IMR-90 (cell line): ENCODE results near the gene KIF5C. TPM values are rescaled to one million over a fixed set of nuclear protein-coding genes. Genes with fewer than 3 reads are reported as not detected.

Experiments used
- ATAC-seq: fragments of 200-7000 bp; cut with Tn5 transposase; 2 replicates; pipeline ENCODE4 v1.9.1; 2020; ENCODE audit warnings: low read depth, mild to moderate bottlenecking, moderate library complexity
- BruUV-seq: library from RNA; stranded (reverse); fragments of 400-500 nt; replicated peaks from 2 replicates; lab custom pipeline; 2021; lab: Mats Ljungman, UMichigan
- CTCF ChIA-PET: fragments of 300-600 bp; formaldehyde crosslinking; extraction: SDS; loops from one replicate; lab custom pipeline; 2021; ENCODE audit warnings: antibody characterized with exemption; lab: Yijun Ruan, JAX
- POLR2A ChIA-PET: fragments of 300-600 bp; sonication (Branson Sonifier 250); formaldehyde crosslinking; loops from one replicate; lab custom pipeline; 2022; ENCODE audit warnings: antibody characterized with exemption; ENCODE audit not compliant: unreplicated experiment; lab: Charles Lee
- DNase-seq: peaks from one replicate; pipeline ENCODE4 v3.0.0; 2013
- H2AFZ ChIP-seq: replicated peaks from 2 replicates; pipeline ENCODE3; 2013; ENCODE audit warnings: low read length, mild to moderate bottlenecking; ENCODE audit not compliant: poor library complexity
- H2AK5ac ChIP-seq: 2 replicates; pipeline ENCODE4 v1.6.1; 2013; ENCODE audit warnings: low read depth, low read length, inconsistent platforms
- H2AK9ac ChIP-seq: replicated peaks from 2 replicates; pipeline ENCODE3; 2013; ENCODE audit warnings: mild to moderate bottlenecking, low read depth, low read length, moderate library complexity; ENCODE audit not compliant: poor library complexity
- H2BK120ac ChIP-seq: 2 replicates; pipeline ENCODE4 v1.6.1; 2013; ENCODE audit warnings: low read depth, low read length, inconsistent platforms
- H2BK15ac ChIP-seq: 3 replicates; pipeline ENCODE4 v1.6.1; 2013; ENCODE audit warnings: low read depth, low read length, inconsistent platforms
- H2BK20ac ChIP-seq: 2 replicates; pipeline ENCODE4 v1.6.1; 2013; ENCODE audit warnings: low read depth, mild to moderate bottlenecking, inconsistent platforms, low read length, moderate library complexity
- H2BK5ac ChIP-seq: 2 replicates; pipeline ENCODE4 v1.6.1; 2013; ENCODE audit warnings: mild to moderate bottlenecking, low read depth, low read length, inconsistent platforms; ENCODE audit not compliant: poor library complexity, severe bottlenecking
- H3K14ac ChIP-seq: replicated peaks from 2 replicates; pipeline ENCODE4 v1.6.1; 2013; ENCODE audit warnings: low read depth, low read length, inconsistent platforms
- H3K18ac ChIP-seq: 2 replicates; pipeline ENCODE4 v1.6.1; 2013; ENCODE audit warnings: low read depth, low read length, control low read depth
- H3K23ac ChIP-seq: 2 replicates; pipeline ENCODE4 v1.6.1; 2013; ENCODE audit warnings: low read depth, low read length, inconsistent platforms
- H3K27ac ChIP-seq: 2 replicates; pipeline ENCODE4 v1.5.1; 2013; ENCODE audit warnings: mild to moderate bottlenecking, control low read depth, low read length; ENCODE audit not compliant: insufficient read depth
- H3K27me3 ChIP-seq: 2 replicates; pipeline ENCODE4 v1.6.1; 2013; ENCODE audit warnings: low read length; ENCODE audit not compliant: control insufficient read depth, insufficient read depth
- H3K36me3 ChIP-seq: 2 replicates; pipeline ENCODE4 v1.6.1; 2013; ENCODE audit warnings: low read length, mixed read lengths; ENCODE audit not compliant: control insufficient read depth, insufficient read depth
- H3K4ac ChIP-seq: 2 replicates; pipeline ENCODE4 v1.6.1; 2013; ENCODE audit warnings: low read depth, low read length, inconsistent platforms
- H3K4me1 ChIP-seq: 2 replicates; pipeline ENCODE4 v1.6.1; 2013; ENCODE audit warnings: low read length, mixed read lengths; ENCODE audit not compliant: control insufficient read depth, insufficient read depth
- H3K4me2 ChIP-seq: 2 replicates; pipeline ENCODE4 v1.6.1; 2013; ENCODE audit warnings: low read depth, mild to moderate bottlenecking, control low read depth, low read length, moderate library complexity
- H3K4me3 ChIP-seq: 2 replicates; pipeline ENCODE4 v1.5.1; 2013; ENCODE audit warnings: low read depth, mild to moderate bottlenecking, control low read depth, low read length, moderate library complexity; ENCODE audit not compliant: insufficient read depth
- H3K56ac ChIP-seq: 2 replicates; pipeline ENCODE4 v1.6.1; 2013; ENCODE audit warnings: low read length, inconsistent platforms; ENCODE audit not compliant: insufficient read depth; ENCODE audit errors: extremely low read depth
- H3K79me1 ChIP-seq, 2 experiments: 2 replicates each; pipeline ENCODE4 v1.6.1; 2013; ENCODE audit warnings: low read length in 2 of 2, inconsistent platforms in 1 of 2, low read depth in 1 of 2
- H3K9ac ChIP-seq: 2 replicates; pipeline ENCODE4 v1.6.1; 2013; ENCODE audit warnings: low read depth, low read length, control low read depth
- H3K9me1 ChIP-seq: 2 replicates; pipeline ENCODE4 v1.6.1; 2013; ENCODE audit warnings: low read length, inconsistent platforms; ENCODE audit not compliant: insufficient read depth
- H3K9me3 ChIP-seq: 2 replicates; pipeline ENCODE4 v1.6.1; 2013; ENCODE audit warnings: low read length; ENCODE audit not compliant: control insufficient read depth, insufficient read depth
- H4K20me1 ChIP-seq: 2 replicates; pipeline ENCODE4 v1.6.1; 2013; ENCODE audit warnings: low read length, inconsistent platforms; ENCODE audit not compliant: insufficient read depth
- H4K5ac ChIP-seq: 2 replicates; pipeline ENCODE4 v1.6.1; 2013; ENCODE audit warnings: mild to moderate bottlenecking, low read depth, low read length, control low read depth
- H4K8ac ChIP-seq, 2 experiments: 2 replicates each; pipeline ENCODE4 v1.6.1; 2013; ENCODE audit warnings: low read depth in 2 of 2, low read length in 2 of 2, control low read depth in 1 of 2, inconsistent platforms in 1 of 2
- H4K91ac ChIP-seq: 2 replicates; pipeline ENCODE4 v1.6.1; 2013; ENCODE audit warnings: low read depth, low read length, inconsistent platforms; ENCODE audit not compliant: insufficient read depth
- CEBPB ChIP-seq: IDR thresholded peaks from 2 replicates; pipeline ENCODE4 v1.6.1; 2012; ENCODE audit warnings: low read depth, low read length, improper control_type of control experiment
- NFE2L2 ChIP-seq: fragments of 150-350 bp; IDR thresholded peaks from 2 replicates; pipeline ENCODE4 v1.6.1; 2016; ENCODE audit warnings: low read depth, mild to moderate bottlenecking, low read length
- RCOR1 ChIP-seq: IDR thresholded peaks from 2 replicates; pipeline ENCODE4 v1.6.1; 2012; ENCODE audit warnings: mild to moderate bottlenecking, low read length, improper control_type of control experiment; ENCODE audit not compliant: insufficient replicate concordance
- WGBS, 2 experiments: methylation state at CpG; one replicate each; pipeline versions ENCODE4 v1.1.5 to v1.1.7; 2013; ENCODE audit warnings: missing lambda C conversion rate in 2 of 2; ENCODE audit not compliant: insufficient read length in 1 of 2; ENCODE audit errors: extremely low coverage in 2 of 2; 5-methylcytosine and 5-hydroxymethylcytosine counted together
- dilution Hi-C: fragments of 300-500 bp; cut with HindIII; formaldehyde crosslinking; loops from one replicate; pipeline ENCODE4 v1.14.3; 2018; ENCODE audit warnings: low sequenced_read_pairs; ENCODE audit not compliant: unreplicated experiment
- in situ Hi-C: fragments of 300-500 bp; cut with MboI; formaldehyde crosslinking; loops from 3 replicates; pipeline ENCODE4 v1.14.3; 2019; ENCODE audit warnings: low sequenced_read_pairs, inconsistent platforms, mixed read lengths
- intact Hi-C: fragments of 100-400 bp; cut with micrococcal nuclease; formaldehyde crosslinking; loops from 2 replicates; pipeline ENCODE4 v1.10.0; 2022
- polyA plus RNA-seq, 3 experiments: library from polyadenylated mRNA; depleted of rRNA; stranded (reverse); fragments of >200 nt; gene quantifications; 2 replicates each; pipeline ENCODE4 v1.2.3, GENCODE V29; 2012; ENCODE audit warnings: low replicate concordance in 1 of 3
- total RNA-seq: library from RNA; depleted of rRNA; stranded (reverse); fragments of >200 nt; gene quantifications from 2 replicates; pipeline ENCODE4 v1.2.3, GENCODE V29; 2012

Gene KIF5C
- total and polyA plus RNA-seq, 2 of the 4 experiments (the other 2 are of a cell fraction), result 0.10 to 0.18 TPM

DNA sequence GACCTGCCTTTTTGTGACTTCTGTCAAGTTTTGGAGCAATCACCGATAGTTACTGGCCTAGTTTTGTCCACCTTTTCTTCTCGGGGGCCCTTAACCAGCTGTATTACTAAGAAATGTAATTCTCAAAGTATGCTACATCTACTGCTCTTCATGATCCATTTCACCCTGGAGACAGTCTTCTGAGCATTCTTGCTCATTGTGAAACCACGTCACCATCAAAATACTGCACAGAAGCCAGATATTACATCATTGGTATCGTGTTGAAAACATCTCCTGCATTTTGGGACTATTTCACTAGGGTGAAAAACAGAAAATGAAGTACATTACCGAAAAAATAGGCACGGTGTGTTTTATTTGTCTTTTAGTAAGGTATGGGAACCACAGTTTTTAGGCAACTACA, 175.2 kb downstream of the KIF5C start:
- Histone ChIP-seq H2BK20ac (no peak overlapping the region), H2BK15ac (no peak overlapping the region), H2AK9ac (no peak overlapping the region), H4K20me1 (no peaks in the 10 kb centered on the region), H3K27me3 (no peaks in the 10 kb centered on the region), H3K9ac (no peak overlapping the region), H2AK5ac (no peak overlapping the region), H3K79me1 (no peaks in the 10 kb centered on the region), H4K5ac (no peak overlapping the region), H3K14ac (no peak overlapping the region), H3K56ac (no peak overlapping the region), H3K36me3 (no peaks in the 10 kb centered on the region), H3K9me3 (no peaks in the 10 kb centered on the region; the same call in 1 of the 2 replicates), H4K8ac (no peak overlapping the region), H3K27ac (no peak overlapping the region), H3K9me1 (no peaks in the 10 kb centered on the region), H3K4me2 (no peak overlapping the region), H2AFZ (no peak overlapping the region), H2BK5ac (no peak overlapping the region), H3K4ac (no peak overlapping the region), H3K4me1 (no peaks in the 10 kb centered on the region), H2BK120ac (no peak overlapping the region), H3K4me3 (no peak overlapping the region), H3K18ac (no peak overlapping the region), H4K91ac (no peak overlapping the region), H3K23ac (no peak overlapping the region)
- ChIA-PET CTCF (no interaction called here), POLR2A (no interaction called here)
- 100% methylated on average over 1 of the region's 6 CpGs; no CpG with 5 or more reads in 1 of the 2 experiments for WGBS, 2 experiments
- TF ChIP-seq CEBPB, result 0 out of 2 replicates have a peak, but pooled peaks have one; percentile 38
- no peak for TF ChIP-seq NFE2L2
- TF ChIP-seq RCOR1, result no peak
- no TSS peak for BruUV-seq
- intact Hi-C loops (no loop called here), dilution Hi-C loops (no loop called here), in situ Hi-C loops (no loop called here)
- ATAC-seq (no peak), DNase-seq (peak; percentile 39)
